ENCODE measurements around the gene CACNA1H.

Gene CACNA1H

GRCh38 chr16:1152651-1153259 lies at the start of gene CACNA1H:
Gene CACNA1H (plus strand): TSS chr16:1153106. CDS start chr16:1153738, 632 bp downstream.
- DNase-seq (ENCODE audit: low read depth in 1 of 2, low spot score in 1 of 2) = peak; percentile 43 to 55

DNA sequence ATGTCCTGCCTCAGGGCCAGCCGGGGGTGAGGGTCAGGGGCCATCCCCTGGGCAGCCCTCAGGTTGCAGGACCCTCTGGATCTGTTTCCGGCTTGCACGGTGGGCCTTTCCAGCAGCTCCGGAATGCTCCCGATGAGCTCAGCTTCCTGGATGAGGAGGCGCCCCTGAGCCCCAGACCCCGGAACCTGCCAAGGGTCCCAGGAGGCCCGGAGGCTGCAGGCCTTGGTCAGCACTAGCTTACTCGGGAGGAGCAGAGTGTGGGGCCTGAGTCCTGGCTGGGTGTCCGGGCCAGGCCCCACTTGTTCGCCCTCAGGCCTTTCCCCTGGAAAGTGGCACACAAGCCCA lies 49.3 kb upstream of the CACNA1H start:
- DNase-seq (ENCODE audit: low read depth in 1 of 2, low spot score in 1 of 2) = no peak

DNA sequence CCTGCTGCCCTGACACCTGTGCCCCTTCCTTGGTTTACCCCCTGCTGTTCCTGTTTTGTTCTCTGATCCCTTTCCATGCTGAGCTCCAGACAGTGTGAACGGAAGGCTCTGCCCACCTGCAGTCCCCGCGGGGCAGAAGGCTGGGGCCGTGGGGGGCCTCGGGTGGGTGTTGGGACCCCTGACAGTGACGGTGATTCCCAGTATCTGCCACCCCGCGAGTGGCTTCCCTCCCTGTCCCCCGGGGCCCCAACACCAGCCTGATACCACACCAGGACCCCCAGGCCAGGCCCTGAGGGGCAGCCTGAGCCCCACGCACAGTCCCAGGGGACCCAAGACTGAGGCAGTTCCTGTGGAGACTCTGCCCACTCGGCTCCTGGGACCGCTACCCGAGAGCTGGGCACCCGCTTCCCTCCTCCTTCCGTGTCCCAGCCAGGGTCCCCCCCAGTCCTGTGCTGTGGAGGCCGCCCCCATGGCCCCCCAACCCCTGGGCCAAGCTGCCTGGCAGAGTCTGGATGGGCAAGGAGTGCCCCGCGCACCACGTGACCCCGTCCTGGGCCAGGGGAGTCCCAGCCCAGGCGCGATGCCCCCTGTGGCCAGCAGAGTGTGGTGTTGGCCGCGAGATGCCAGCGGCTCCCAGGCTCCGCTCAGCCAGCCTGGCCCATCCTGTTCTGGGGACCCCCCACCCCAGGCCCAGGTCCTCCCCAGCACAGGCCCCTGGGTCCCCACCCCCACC lies 46.9 kb upstream of the CACNA1H start:
- DNase-seq (ENCODE audit: low read depth in 1 of 2, low spot score in 1 of 2) = peak in 1 of 2 donors; percentile 33

DNA sequence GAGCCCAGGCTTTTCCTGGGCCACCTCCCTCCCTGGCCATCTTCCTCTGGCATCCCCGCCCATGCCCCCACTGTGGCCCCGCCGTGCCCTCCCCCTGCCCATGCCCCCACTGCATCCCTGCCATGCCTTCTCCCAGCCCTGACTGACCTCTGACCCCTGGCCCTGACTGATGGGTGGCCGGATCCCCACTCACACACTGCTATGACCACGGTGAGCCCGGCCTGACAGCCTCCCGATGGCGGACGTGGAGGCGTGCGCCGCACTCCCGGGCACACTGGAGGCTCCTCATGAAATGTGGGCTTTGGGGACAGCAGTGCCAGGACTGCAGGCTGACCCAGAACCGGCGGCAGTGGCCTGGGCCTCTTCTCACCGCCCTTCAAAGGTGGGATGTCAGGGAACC lies 46.2 kb upstream of the CACNA1H start:
- no peak for DNase-seq (ENCODE audit: low read depth in 1 of 2, low spot score in 1 of 2)

DNA sequence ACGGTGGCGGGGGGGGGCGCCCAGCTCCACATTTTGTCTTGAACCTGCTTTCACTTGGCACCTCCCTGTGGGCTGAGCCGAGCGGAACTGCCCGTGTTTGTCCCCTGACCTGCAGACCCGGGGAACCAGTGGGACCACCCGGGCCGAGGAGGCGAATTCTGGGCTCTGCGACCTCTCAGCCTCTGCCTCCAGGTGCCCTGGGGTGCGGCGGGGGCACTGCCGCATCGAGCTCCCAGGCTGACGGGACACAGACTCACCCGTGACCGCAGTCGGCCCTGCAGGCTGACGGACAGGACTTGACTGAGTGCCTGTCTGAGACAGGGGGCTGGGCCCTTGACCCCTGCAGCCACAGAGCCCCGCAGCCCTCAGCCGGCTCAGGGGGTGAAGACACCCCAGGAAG lies 45.8 kb upstream of the CACNA1H start:
- no peak for DNase-seq (ENCODE audit: low read depth in 1 of 2, low spot score in 1 of 2)

DNA sequence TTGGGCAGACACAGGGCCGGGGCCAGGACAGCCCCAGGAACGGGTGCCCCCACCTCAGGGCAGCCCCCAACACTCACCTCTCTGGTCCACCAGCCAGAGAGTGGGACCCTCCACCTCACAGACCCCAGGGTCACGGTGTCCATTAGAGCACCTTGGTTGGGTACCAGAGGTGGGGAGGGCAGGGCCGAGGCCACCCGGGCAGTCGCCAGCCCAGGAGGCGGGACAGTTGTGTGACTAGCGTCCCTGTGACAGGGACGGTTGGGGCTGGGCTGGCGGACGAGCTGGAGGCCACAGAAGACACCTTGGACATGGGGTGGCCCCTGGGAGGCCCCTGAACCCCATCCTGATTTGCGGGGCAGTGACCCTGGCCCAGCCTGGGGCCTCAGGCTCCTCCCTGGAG lies 45.2 kb upstream of the CACNA1H start:
- no peak for DNase-seq (ENCODE audit: low read depth in 1 of 2, low spot score in 1 of 2)

DNA sequence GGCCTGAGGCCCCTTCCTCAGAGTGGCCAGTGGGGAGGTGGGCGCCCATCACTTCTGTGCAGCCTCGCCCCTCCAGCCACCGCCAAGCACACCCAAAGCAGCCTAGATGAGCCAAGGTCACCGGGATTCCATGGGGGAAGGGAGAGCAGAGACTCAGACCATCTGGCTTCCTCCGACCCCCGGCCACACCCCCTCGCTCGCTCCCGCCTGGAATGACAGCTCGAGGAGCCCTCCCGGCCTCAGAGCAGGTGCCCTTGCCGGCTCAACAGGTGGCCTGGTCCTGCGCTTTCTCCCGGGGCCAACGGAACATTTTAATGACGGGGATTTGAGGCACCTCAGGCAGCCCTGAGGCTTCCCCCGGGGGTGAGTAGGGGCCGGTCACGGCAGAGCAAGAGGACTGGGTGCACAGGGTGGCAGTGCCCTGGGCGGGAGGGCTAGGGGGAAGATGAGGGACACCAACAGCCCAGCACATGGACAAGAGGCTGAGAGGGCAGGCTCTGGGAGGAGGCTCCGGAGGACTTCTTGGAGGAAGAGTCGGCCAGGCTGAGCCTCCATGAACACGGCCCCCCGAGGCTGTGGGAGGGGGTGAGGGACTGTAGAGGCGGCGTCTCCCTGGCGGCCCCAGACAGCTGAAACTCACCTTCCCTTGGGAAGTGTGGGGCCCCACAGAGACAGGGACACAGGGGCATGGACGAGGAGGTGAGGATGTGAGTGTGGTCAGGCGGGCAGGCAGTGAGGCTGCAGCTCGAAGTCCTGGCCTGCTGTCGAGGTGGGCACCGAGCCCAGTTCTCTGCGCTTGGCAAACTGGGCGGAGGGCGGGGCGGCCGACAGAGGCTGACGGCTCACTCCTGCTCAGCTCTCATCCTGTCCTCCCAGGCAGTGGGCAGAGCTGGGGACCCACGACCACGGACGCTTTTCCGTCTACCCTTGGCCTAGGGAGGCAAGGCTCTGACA lies 44.3 kb upstream of the CACNA1H start:
- no peak for DNase-seq (ENCODE audit: low read depth in 1 of 2, low spot score in 1 of 2)

DNA sequence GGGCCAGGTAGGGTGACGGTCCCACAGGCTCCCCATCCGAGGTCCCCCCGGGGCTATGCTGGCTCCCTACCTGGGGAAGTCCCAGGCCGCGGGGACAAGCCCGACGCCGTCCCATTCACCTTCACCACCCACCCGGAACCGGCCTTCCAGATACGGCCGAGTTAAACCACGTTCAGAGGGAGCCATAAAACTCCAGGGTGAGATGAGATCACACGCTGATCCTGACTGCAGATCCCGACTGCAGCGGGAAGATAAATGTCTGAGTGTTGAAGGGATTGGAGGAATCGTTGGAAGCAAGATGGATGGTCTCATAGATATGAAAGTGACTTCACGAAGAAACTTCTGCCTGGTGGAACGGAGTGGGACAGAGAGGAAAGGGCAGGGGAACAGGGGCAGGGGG lies 43.3 kb upstream of the CACNA1H start:
- no peak for DNase-seq (ENCODE audit: low read depth in 1 of 2, low spot score in 1 of 2)

GRCh38 chr16:1112506-1113184 lies 40.3 kb upstream of the CACNA1H start:
- DNase-seq (ENCODE audit: low read depth in 1 of 2, low spot score in 1 of 2) = no peak

DNA sequence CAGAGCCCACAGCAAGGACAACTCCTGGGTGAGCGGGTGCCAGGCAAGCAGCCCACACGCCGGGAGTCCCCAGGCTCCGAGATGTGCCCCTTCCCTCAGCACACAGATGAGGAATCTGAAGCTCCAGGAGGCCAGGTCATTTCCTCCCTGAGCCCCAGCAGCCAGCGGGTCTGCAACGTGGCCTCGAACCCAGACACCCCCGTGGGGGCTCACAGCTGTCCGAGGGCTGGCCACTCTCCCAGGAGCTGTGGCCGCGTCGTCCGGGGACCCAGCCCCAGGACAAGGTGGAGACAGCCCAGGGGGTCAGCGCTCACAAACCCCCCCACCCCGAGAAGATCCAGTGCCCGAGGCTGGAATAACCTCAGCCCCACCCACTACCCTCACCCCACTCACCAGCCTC lies 39.4 kb upstream of the CACNA1H start:
- no peak for DNase-seq (ENCODE audit: low read depth in 1 of 2, low spot score in 1 of 2)

DNA sequence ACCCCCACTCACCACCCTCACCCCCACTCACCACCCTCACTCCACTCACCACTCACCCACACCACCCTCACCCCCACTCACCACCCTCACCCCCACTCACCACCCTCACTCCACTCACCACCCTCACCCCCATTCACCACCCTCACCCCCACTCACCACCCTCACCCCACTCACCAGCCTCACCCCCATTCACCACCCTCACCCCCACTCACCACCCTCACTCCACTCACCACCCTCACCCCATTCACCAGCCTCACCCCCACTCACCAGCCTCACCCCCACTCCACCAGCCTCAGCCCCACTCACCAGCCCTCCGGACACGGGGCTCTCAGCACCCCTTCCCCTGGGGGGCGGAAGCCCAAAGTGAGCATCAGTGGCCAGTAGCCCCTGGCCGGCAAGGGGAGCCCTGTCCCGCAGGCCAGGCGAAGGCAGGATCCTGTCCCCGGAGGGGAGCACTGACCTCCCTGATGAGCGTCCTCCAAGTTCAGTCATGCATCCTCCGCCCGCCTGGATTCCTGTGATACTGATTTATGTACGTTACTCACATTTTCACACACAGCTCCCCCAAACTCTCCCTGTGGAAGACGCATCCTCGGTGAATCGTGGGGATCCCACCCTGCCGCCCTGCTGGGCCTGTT lies 38.9 kb upstream of the CACNA1H start:
- no peak for DNase-seq (ENCODE audit: low read depth in 1 of 2, low spot score in 1 of 2)

DNA sequence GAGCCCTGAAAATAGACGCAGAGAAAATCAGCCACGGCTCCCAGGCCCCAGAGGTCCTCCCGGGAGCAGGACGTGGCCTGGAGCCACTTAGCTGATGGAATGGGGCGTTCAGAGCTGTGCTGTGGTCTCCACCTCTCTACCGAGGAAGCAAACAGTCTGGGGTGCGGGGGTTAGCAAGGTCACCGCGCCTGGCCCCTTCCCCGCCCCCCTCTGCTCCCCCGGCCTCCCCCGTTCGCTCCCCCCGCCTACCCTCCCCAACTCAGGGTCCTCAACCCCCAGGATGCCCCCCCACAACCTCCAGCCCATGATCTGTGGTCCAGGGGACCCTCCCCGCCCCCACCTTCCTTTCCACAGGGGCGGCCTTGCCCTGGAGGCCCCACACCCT lies 36.2 kb upstream of the CACNA1H start:
- DNase-seq (ENCODE audit: low read depth in 1 of 2, low spot score in 1 of 2) = no peak

- no peak for DNase-seq (ENCODE audit: low read depth in 1 of 2, low spot score in 1 of 2)
These were observed 35.6 kb upstream of the CACNA1H start for GRCh38 chr16:1117176-1117900.

DNA sequence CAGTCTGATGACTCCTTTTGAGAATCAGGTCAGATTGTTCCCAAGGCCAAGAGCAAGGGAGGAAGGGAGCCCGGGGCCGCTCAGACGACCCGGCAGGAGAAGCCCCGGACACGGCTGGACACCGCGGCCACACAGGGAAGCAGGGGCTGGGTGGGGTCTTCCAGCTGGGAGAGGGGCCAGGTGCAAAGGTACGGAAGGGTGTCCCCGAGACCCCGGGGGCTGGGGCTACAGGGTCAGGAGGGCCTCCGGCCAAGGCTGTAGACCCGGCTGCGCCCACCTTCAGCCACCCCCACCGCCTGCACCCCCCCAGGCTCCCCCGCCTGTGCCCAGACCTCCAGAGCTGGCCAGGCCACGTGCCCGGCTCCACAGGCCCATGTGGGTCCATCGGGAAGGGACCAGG lies 35.0 kb upstream of the CACNA1H start:
- DNase-seq (ENCODE audit: low read depth in 1 of 2, low spot score in 1 of 2) = no peak

DNA sequence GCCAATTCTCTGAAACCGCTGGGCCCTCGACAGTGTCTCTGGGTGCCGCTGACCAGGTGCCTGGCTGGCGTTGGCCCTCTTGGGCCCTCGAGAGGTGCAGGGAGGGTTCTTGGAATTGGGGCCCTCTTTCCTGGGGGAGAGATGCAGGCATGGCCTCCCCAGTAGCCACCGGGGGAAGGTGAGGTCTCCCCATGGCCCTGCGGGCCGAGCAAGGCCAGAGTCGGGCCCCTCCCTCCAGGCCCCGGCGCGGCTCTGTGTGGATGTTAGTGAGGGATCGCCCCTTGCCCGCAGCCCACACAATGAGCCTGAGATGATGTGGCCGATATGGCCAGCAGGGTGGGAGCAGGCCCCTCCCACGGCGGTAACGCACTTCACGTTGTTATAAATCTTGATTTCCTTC lies 33.8 kb upstream of the CACNA1H start:
- DNase-seq (ENCODE audit: low read depth in 1 of 2, low spot score in 1 of 2) = no peak

DNA sequence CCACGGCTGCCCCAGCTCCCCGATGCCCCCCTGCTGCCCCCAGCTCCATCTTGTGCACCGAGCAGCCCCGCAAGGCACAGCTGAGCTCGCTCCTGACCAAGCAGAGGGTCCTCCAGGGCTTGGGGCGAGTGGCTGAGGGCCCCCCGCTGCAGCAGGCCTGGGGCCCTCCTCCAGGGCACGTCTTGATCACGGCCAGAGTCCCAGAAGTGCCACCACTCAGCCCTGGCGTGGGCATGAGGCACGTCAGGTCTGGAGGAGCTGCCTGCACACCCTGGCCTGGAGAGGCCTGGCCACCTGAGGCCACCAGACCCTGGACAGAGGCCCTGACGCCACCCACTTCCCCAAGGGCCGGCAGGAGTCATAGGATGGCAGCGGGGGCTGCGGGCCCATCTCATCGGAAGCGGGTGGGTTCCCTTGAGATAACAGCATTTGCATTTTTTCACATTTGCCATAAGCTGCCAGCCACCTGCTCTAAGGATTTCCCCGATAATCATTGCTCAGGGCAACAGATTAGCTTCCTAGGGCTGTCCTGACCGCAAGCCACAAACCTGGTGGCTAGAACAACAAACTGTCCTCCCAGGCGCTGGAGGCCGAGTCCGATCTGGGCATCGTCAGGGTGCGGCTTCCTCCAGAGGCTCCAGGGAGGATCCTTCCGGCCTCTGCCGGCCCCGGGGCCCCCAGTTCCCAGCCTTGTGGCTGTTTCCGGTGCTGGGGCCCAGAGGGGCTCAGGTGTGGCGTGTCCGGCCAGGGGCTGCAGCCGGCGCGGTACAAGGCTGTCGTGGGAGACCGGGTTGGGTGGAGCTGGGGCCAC lies 32.9 kb upstream of the CACNA1H start:
- DNase-seq (ENCODE audit: low read depth in 1 of 2, low spot score in 1 of 2) = no peak

GRCh38 chr16:1120577-1120941 lies 32.3 kb upstream of the CACNA1H start:
- no peak for DNase-seq (ENCODE audit: low read depth in 1 of 2, low spot score in 1 of 2)

GRCh38 chr16:1121009-1121408 lies 31.9 kb upstream of the CACNA1H start:
- no peak for DNase-seq (ENCODE audit: low read depth in 1 of 2, low spot score in 1 of 2)

GRCh38 chr16:1121601-1122397 lies 31.1 kb upstream of the CACNA1H start:
- no peak for DNase-seq (ENCODE audit: low read depth in 1 of 2, low spot score in 1 of 2)

Data from stimulated activated CD4-positive, alpha-beta T cell treated with anti-CD3 and anti-CD28 coated beads, Interleukin-15, amount 100 ng/mL, for 1 hour (primary cell).